Chondrocyte (in vitro differentiated cells): ENCODE data around the gene FUT3. TPM values are rescaled to one million over a fixed set of nuclear protein-coding genes. Genes with fewer than 3 reads are reported as not detected.
A peak's percentile ranks its signal among the peaks of the same experiment; 100 is the strongest.

Experiments used
- DNase-seq: peaks from one replicate; pipeline ENCODE4 v3.0.0; 2021; ENCODE audit warnings: mixed read lengths, low spot score
- H3K27ac Mint-ChIP-seq: one replicate; pipeline ENCODE4 v1.8.0; 2021; ENCODE audit warnings: mild to moderate bottlenecking, moderate library complexity, mixed read lengths; ENCODE audit not compliant: unreplicated experiment
- H3K27me3 Mint-ChIP-seq: 2 replicates; pipeline ENCODE4 v1.8.0; 2021; ENCODE audit warnings: low read depth, mixed read lengths
- H3K36me3 Mint-ChIP-seq: 2 replicates; pipeline ENCODE4 v1.8.0; 2021; ENCODE audit warnings: low read depth, mixed read lengths
- H3K4me1 Mint-ChIP-seq: 2 replicates; pipeline ENCODE4 v1.8.0; 2021; ENCODE audit warnings: low read depth, mild to moderate bottlenecking, mixed read lengths
- H3K4me3 Mint-ChIP-seq: one replicate; pipeline ENCODE4 v1.8.0; 2021; ENCODE audit warnings: mild to moderate bottlenecking, moderate library complexity, mixed read lengths; ENCODE audit not compliant: unreplicated experiment
- H3K9me3 Mint-ChIP-seq: 2 replicates; pipeline ENCODE4 v1.8.0; 2021; ENCODE audit warnings: low read depth, mixed read lengths
- long read RNA-seq: library from polyadenylated mRNA; stranded (forward); transcript quantifications from one replicate; pipeline ENCODE4 v2.0.0, GENCODE V29; 2021
- total RNA-seq: library from RNA; stranded (reverse); gene quantifications from 3 replicates; pipeline ENCODE4 v1.2.1, GENCODE V29; 2021
- TF ChIP-seq, protein P1 (sequence below): fragments of 200-600 bp; sonication (generic); IDR thresholded peaks from 2 replicates; pipeline ENCODE4 v1.5.0; 2021; ENCODE audit warnings: antibody characterized with exemption, mild to moderate bottlenecking, moderate library complexity

Gene FUT3
- not detected in 3 replicates for total RNA-seq
- long read RNA-seq, partial matches to known transcripts = 0 of 1 reads
- long read RNA-seq, other reads (novel, unspliced or antisense) = 1 of 1 reads

DNA sequence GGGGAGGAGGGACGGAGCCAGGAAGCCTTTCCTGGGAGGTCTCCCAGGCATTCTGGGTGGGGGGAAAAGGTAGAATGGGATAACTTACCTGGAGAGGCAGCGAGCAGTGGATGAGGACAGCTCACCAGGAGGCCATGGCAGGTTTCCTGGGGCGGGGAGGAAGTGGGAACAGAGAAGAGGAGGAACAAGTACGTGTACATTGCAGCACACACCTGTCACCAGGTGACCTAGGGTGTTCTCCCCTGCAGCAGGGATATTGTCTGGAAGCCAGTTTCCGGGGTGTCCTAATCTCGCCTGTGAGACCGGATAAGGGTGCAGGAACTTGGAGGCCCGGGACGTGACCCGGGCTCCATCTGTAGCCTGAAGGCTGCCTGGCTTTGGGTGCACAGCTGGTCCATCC is at the start of gene FUT3:
FUT3 (minus strand) TSS at position 148 of the 400 bp plus-strand sequence.
- Mint-ChIP-seq H3K27ac (peak within 1 kb of the TSS; percentile 67), H3K36me3 (no peaks in the 10 kb centered on the region), H3K4me1 (peaks cover 8% of the 10 kb centered on the region), H3K27me3 (peaks cover 12% of the 10 kb centered on the region), H3K9me3 (no peaks in the 10 kb centered on the region), H3K4me3 (no peak within 1 kb of the TSS)
- TF ChIP-seq, protein P1, sequence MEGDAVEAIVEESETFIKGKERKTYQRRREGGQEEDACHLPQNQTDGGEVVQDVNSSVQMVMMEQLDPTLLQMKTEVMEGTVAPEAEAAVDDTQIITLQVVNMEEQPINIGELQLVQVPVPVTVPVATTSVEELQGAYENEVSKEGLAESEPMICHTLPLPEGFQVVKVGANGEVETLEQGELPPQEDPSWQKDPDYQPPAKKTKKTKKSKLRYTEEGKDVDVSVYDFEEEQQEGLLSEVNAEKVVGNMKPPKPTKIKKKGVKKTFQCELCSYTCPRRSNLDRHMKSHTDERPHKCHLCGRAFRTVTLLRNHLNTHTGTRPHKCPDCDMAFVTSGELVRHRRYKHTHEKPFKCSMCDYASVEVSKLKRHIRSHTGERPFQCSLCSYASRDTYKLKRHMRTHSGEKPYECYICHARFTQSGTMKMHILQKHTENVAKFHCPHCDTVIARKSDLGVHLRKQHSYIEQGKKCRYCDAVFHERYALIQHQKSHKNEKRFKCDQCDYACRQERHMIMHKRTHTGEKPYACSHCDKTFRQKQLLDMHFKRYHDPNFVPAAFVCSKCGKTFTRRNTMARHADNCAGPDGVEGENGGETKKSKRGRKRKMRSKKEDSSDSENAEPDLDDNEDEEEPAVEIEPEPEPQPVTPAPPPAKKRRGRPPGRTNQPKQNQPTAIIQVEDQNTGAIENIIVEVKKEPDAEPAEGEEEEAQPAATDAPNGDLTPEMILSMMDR = no peak
- DNase-seq = no peak

DNA sequence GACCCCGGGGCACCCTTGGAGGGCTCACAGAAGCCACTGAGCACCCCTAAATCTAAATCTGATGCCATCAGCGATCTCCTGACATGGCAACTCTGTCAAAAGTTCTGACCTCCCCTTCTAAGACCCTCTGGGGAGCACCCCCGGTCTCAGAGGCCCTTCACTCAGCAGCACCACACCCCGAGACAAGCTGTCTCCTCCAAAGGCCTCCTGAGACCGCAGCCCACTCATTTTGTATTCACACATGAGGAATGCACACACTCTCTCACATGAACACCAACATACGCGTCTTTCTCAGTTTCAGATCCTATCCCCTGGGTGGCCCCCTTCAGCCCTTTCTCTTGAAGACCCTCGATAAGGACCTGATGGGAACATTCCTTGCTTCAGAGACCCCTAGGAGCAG is 49.7 kb upstream of the FUT3 start:
- Mint-ChIP-seq H3K36me3 (peaks cover under 1% of the 10 kb centered on the region), H3K4me3 (no peak overlapping the region), H3K4me1 (peaks cover 20% of the 10 kb centered on the region), H3K9me3 (no peaks in the 10 kb centered on the region), H3K27me3 (no peaks in the 10 kb centered on the region), H3K27ac (no peak overlapping the region)
- no peak for DNase-seq
- TF ChIP-seq, protein P1 = no peak

DNA sequence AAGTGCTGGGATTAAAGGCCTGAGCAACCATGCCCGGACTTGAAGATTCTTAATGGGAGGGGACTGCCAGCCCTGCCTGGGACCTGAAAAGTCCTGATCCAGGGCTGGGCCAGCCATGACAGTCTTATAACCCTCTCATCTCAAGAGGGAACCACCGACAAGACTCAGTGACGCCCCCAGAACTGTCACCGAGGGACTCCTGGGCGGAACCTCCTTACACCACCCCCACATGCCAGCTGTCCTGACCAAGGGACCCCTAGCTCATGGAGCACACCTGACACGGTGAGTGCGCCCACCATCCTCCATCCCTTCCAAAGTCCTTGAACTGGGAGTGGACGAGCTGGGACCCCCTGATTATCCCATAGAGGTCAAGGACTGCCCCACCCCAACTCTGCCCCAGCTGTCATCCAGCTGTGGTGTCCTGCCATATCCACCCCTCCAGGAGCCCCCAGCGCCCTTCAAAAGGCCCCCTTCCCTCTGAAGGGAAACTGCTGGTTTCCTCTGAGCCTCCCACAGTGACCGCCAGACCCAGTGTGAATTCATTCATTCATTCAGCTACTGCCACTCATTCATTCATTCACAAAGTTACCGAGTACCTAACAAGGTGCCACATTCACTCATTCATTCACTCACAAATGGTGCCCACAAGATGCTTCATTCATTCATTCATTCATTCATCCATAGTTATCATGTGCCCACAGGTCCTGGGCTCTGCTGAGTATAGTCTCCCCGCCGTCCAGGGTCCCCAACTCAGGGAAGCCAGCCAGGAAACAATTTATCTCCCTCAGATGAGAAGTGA is 48.7 kb upstream of the FUT3 start:
- Mint-ChIP-seq H3K9me3 (no peaks in the 10 kb centered on the region), H3K27me3 (no peaks in the 10 kb centered on the region), H3K4me1 (peaks cover 18% of the 10 kb centered on the region), H3K4me3 (no peak overlapping the region), H3K27ac (no peak overlapping the region), H3K36me3 (peaks cover 3% of the 10 kb centered on the region)
- TF ChIP-seq, protein P1 = no peak
- no peak for DNase-seq

DNA sequence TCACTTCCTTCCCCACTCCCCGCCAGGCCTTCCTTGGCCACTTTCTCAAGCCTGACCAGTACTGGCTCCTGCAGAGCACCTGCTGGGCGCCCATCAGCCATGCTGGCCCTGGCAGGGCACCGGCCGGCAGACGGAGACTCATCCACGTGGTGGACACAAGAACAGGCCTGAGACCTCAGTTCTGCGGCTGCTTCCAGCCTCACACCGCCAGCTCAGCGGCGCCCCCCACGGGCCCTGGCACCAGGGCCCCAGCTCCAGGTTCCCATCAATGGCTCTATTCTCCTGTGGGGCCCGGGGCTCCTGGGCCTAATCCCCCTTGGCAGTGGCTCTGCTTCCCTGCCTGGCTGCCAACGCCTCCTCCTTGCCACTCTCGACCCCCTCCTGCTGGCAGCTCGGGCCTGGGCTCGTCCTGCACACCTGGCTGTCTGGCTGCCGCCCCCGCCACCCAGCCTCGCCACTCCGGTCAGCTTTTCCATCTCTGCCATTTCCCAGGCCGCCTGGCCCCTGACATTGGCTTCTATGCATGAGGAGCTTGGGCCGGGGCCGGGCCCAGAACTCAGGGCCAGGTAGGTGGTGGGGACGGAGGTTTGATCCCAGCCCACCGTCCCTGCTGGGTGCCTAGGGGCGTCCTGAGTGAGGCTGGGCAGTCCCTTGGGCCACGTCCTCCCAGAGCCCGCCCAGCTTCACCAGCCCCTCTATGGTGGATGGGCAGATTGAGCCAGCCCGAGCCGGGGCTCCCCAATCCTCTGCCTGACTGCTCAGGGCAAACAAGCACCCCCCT is 46.1 kb upstream of the FUT3 start:
- Mint-ChIP-seq H3K27ac (no peak overlapping the region), H3K9me3 (no peaks in the 10 kb centered on the region), H3K36me3 (peaks cover 3% of the 10 kb centered on the region), H3K27me3 (no peaks in the 10 kb centered on the region), H3K4me3 (no peak overlapping the region), H3K4me1 (peaks cover 10% of the 10 kb centered on the region)
- no peak for DNase-seq
- TF ChIP-seq, protein P1 = peak; percentile 17

DNA sequence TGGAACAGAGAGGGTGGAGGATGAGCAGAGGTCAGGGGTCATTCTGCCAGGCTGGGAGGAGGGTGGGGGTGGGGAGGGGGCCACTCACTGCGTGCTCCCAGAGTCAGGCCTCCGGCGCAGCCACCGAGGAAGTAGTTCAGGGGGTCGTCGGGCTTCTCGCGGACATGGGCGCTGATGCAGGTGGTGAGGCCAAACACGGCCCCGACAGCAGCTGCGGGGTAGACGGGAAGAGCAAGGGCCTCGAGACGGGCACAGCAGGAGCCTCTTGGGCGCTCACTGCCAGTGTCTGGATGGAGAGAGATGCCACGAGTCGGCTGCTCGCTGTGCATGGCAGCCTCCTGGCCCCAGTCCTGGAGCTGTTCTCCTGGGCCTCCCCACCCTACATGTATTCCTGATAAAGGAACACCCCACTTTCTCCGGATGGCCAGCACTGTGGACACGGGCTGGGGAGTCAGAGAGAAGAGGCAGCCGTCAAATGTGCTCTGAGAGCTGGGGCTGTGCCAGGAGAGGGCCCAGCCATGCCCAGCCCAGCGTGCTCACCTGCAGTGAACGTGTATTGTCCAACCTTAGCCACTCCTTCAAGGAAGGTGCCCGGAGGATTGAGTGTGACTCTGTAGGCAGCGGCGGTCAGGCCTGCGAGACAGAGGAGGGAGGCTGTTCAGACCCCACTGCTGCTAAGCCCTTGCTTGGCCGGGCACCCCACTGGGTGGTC is 45.3 kb upstream of the FUT3 start:
- Mint-ChIP-seq H3K4me1 (peaks cover 8% of the 10 kb centered on the region), H3K36me3 (peaks cover 3% of the 10 kb centered on the region), H3K4me3 (no peak overlapping the region), H3K27ac (no peak overlapping the region), H3K9me3 (no peaks in the 10 kb centered on the region), H3K27me3 (no peaks in the 10 kb centered on the region)
- DNase-seq = peak; percentile 92
- TF ChIP-seq, protein P1 = no peak
